GM12878 (cell line): ENCODE results near the gene PPP1R13L.

Source experiments
- CTCF ChIP-seq, 3 experiments: IDR thresholded peaks in 2 of 3; conservative IDR thresholded peaks in 1 of 3; 2 replicates each; pipeline ENCODE4 v1.5.1; 2011; ENCODE audit warnings: low read depth in 3 of 3, low read length in 3 of 3, mild to moderate bottlenecking in 3 of 3, control low read depth in 2 of 3, moderate library complexity in 2 of 3, inconsistent platforms in 1 of 3, mixed read lengths in 1 of 3; ENCODE audit not compliant: control insufficient read depth in 2 of 3, insufficient read depth in 1 of 3; ENCODE audit errors: extremely low read depth in 1 of 3
- MYC ChIP-seq: IDR thresholded peaks from 2 replicates; pipeline ENCODE4 v1.6.1; 2011; ENCODE audit warnings: mild to moderate bottlenecking, low read length, moderate library complexity, inconsistent platforms; ENCODE audit not compliant: insufficient read depth, insufficient replicate concordance, insufficient read length, severe bottlenecking
- RAD21 ChIP-seq: IDR thresholded peaks from 2 replicates; pipeline ENCODE4 v1.6.1; 2011; ENCODE audit warnings: mild to moderate bottlenecking, low read depth, low read length, moderate library complexity; ENCODE audit not compliant: insufficient read depth

- TF ChIP-seq CTCF (IDR thresholded peaks at IDR 0.05 in 2 of 3, conservative IDR thresholded peaks at IDR 0.05 in 1 of 3; ENCODE audit: control insufficient read depth in 2 of 3, extremely low read depth in 1 of 3, insufficient read depth in 1 of 3, low read depth in 3 of 3, low read length in 3 of 3) (no peak), RAD21 (no peak), MYC (no peak)
Observed at GRCh38 chr19:45333609-45334303, 71.1 kb downstream of the PPP1R13L start.
